Astrocyte (in vitro differentiated cells and primary cell): ENCODE results near the gene STING1. TPM values are rescaled to one million over a fixed set of nuclear protein-coding genes. Genes with fewer than 3 reads are reported as not detected.

ENCODE experiments used
- DNase-seq: peaks from one replicate; pipeline ENCODE4 v3.0.0-alpha.2; 2010; ENCODE audit warnings: low read depth
- FAIRE-seq: peaks from 2 replicates; lab custom pipeline; 2011; peaks lifted over from hg19 to GRCh38; lab: Jason Lieb, UNC
- H2AFZ ChIP-seq: 2 replicates; pipeline ENCODE4 v1.6.0; 2012; ENCODE audit warnings: low read depth, low read length, inconsistent platforms
- H3K27ac ChIP-seq: 2 replicates; pipeline ENCODE4 v1.5.1; 2011; ENCODE audit warnings: low read depth, low read length, inconsistent platforms
- H3K27me3 ChIP-seq: 2 replicates; pipeline ENCODE4 v1.6.0; 2011; ENCODE audit warnings: low read length, inconsistent platforms; ENCODE audit not compliant: insufficient read depth
- H3K36me3 ChIP-seq: 2 replicates; pipeline ENCODE4 v1.5.1; 2011; ENCODE audit warnings: low read length, inconsistent platforms; ENCODE audit not compliant: insufficient read depth
- H3K4me1 ChIP-seq: 2 replicates; pipeline ENCODE4 v1.5.1; 2011; ENCODE audit warnings: low read length, inconsistent platforms; ENCODE audit not compliant: insufficient read depth
- H3K4me2 ChIP-seq: 2 replicates; pipeline ENCODE4 v1.6.0; 2012; ENCODE audit warnings: low read length, inconsistent platforms
- H3K4me3 ChIP-seq: 2 replicates; pipeline ENCODE4 v1.5.1; 2011; ENCODE audit warnings: low read depth, mild to moderate bottlenecking, low read length, inconsistent platforms; ENCODE audit not compliant: insufficient read depth
- H3K79me2 ChIP-seq: 2 replicates; pipeline ENCODE4 v1.6.0; 2012; ENCODE audit warnings: mild to moderate bottlenecking, low read length, inconsistent platforms; ENCODE audit not compliant: insufficient read depth
- H3K9ac ChIP-seq: 2 replicates; pipeline ENCODE4 v1.6.0; 2012; ENCODE audit warnings: mild to moderate bottlenecking, low read length, inconsistent platforms
- H3K9me3 ChIP-seq: 2 replicates; pipeline ENCODE4 v1.5.1; 2012; ENCODE audit warnings: low read depth, mild to moderate bottlenecking, low read length, inconsistent platforms; ENCODE audit not compliant: insufficient read depth
- H4K20me1 ChIP-seq: 2 replicates; pipeline ENCODE4 v1.6.0; 2012; ENCODE audit warnings: low read length, inconsistent platforms; ENCODE audit not compliant: insufficient read depth
- H3K27ac Mint-ChIP-seq: one replicate; pipeline ENCODE4 v1.8.0; 2021; ENCODE audit warnings: mild to moderate bottlenecking, mixed read lengths; ENCODE audit not compliant: unreplicated experiment
- H3K27me3 Mint-ChIP-seq: one replicate; pipeline ENCODE4 v1.8.0; 2021; ENCODE audit warnings: low read depth, mixed read lengths; ENCODE audit not compliant: unreplicated experiment
- H3K36me3 Mint-ChIP-seq: one replicate; pipeline ENCODE4 v1.8.0; 2021; ENCODE audit warnings: low read depth, mixed read lengths; ENCODE audit not compliant: unreplicated experiment
- H3K4me1 Mint-ChIP-seq: one replicate; pipeline ENCODE4 v1.8.0; 2021; ENCODE audit warnings: low read depth, mixed read lengths; ENCODE audit not compliant: unreplicated experiment
- H3K4me3 Mint-ChIP-seq: one replicate; pipeline ENCODE4 v1.8.0; 2021; ENCODE audit warnings: mild to moderate bottlenecking, moderate library complexity, mixed read lengths; ENCODE audit not compliant: unreplicated experiment
- H3K9me3 Mint-ChIP-seq: one replicate; pipeline ENCODE4 v1.8.0; 2021; ENCODE audit warnings: mild to moderate bottlenecking, mixed read lengths; ENCODE audit not compliant: unreplicated experiment
- CTCF ChIP-seq: IDR thresholded peaks from 2 replicates; pipeline ENCODE4 v1.5.1; 2011; ENCODE audit warnings: low read depth, mild to moderate bottlenecking, inconsistent platforms, low read length, moderate library complexity; ENCODE audit not compliant: insufficient read depth
- EZH2 ChIP-seq: IDR thresholded peaks from 2 replicates; pipeline ENCODE4 v1.6.1; 2012; ENCODE audit warnings: mild to moderate bottlenecking, low read length, inconsistent platforms; ENCODE audit not compliant: insufficient read depth
- total RNA-seq: library from RNA; stranded (reverse); gene quantifications from 2 replicates; pipeline ENCODE4 v1.2.1, GENCODE V29; 2021

STING1 gene
- total RNA-seq, 1 donor from 2014 or later: 3.3 TPM

DNA sequence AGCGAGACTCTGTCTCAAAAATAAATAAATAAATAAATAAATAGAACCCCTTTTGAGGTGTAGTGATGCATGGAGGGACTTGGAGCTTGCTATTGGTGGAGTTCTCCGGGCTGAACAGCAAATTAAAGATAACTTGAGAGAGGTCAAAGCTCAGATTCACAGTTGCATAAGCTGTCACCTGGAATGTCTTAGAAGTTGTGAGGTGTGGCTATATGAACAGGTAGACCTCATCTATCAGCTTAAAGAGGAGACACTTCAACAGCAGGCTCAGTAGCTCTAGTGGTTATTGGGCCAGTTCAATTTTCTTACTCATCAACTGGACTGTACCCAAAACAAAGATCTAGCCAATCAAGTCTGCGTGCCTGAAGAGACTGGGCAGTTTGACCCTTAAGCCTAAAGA is 11.7 kb upstream of the STING1 start:
- peaks cover 10% of the 10 kb centered on the region for H3K4me1 Mint-ChIP-seq
- Histone ChIP-seq H4K20me1 (no peaks in the 10 kb centered on the region), H3K27me3 (no peaks in the 10 kb centered on the region), H3K36me3 (no peaks in the 10 kb centered on the region), H3K27ac (no peak overlapping the region), H3K9ac (no peak overlapping the region), H2AFZ (no peak overlapping the region), H3K79me2 (no peaks in the 10 kb centered on the region), H3K4me3 (no peak overlapping the region), H3K9me3 (no peaks in the 10 kb centered on the region), H3K4me2 (peak overlapping the region; percentile 44), H3K4me1 (peaks cover 30% of the 10 kb centered on the region)
- no peak for DNase-seq
- peaks cover 7% of the 10 kb centered on the region for H3K27me3 Mint-ChIP-seq
- no peak for TF ChIP-seq CTCF
- TF ChIP-seq EZH2: no peak
- H3K36me3 Mint-ChIP-seq: peaks cover under 1% of the 10 kb centered on the region
- FAIRE-seq: no peak
- H3K4me3 Mint-ChIP-seq: no peak overlapping the region
- no peaks in the 10 kb centered on the region for H3K9me3 Mint-ChIP-seq
- H3K27ac Mint-ChIP-seq: no peak overlapping the region

- H3K27ac ChIP-seq: no peak overlapping the region
- Mint-ChIP-seq H3K36me3 (no peaks in the 10 kb centered on the region), H3K27ac (no peak overlapping the region), H3K4me3 (no peak overlapping the region), H3K27me3 (peaks cover 9% of the 10 kb centered on the region), H3K9me3 (no peaks in the 10 kb centered on the region), H3K4me1 (peaks cover 10% of the 10 kb centered on the region)
- peak overlapping the region; percentile 56 for H2AFZ ChIP-seq
- FAIRE-seq: no peak
- no peak overlapping the region for H3K9ac ChIP-seq
- H3K9me3 ChIP-seq: no peaks in the 10 kb centered on the region
- H4K20me1 ChIP-seq: no peaks in the 10 kb centered on the region
- no peaks in the 10 kb centered on the region for H3K36me3 ChIP-seq
- TF ChIP-seq CTCF (no peak), EZH2 (no peak)
- H3K79me2 ChIP-seq: no peaks in the 10 kb centered on the region
- DNase-seq: peak; percentile 57
- H3K4me2 ChIP-seq: peak overlapping the region; percentile 54
- no peak overlapping the region for H3K4me3 ChIP-seq
- H3K4me1 ChIP-seq: peaks cover 30% of the 10 kb centered on the region
- no peaks in the 10 kb centered on the region for H3K27me3 ChIP-seq
Observed at GRCh38 chr5:139492700-139493192, 10.2 kb upstream of the STING1 start.

GRCh38 chr5:139488260-139488659 is 5.7 kb upstream of the STING1 start:
- H3K27ac ChIP-seq: no peak overlapping the region
- Mint-ChIP-seq H3K27ac (no peak overlapping the region), H3K36me3 (no peaks in the 10 kb centered on the region), H3K9me3 (no peaks in the 10 kb centered on the region), H3K4me1 (peaks cover 16% of the 10 kb centered on the region), H3K4me3 (no peak overlapping the region), H3K27me3 (peaks cover 11% of the 10 kb centered on the region)
- DNase-seq: no peak
- H3K4me2 ChIP-seq: no peak overlapping the region
- no peaks in the 10 kb centered on the region for H3K27me3 ChIP-seq
- no peak overlapping the region for H3K9ac ChIP-seq
- peak overlapping the region; percentile 18 for H2AFZ ChIP-seq
- no peak for FAIRE-seq
- H3K4me3 ChIP-seq: no peak overlapping the region
- H3K9me3 ChIP-seq: no peaks in the 10 kb centered on the region
- TF ChIP-seq EZH2: no peak
- TF ChIP-seq CTCF: no peak
- no peaks in the 10 kb centered on the region for H4K20me1 ChIP-seq
- peaks cover 9% of the 10 kb centered on the region for H3K4me1 ChIP-seq
- no peaks in the 10 kb centered on the region for H3K36me3 ChIP-seq
- H3K79me2 ChIP-seq: no peaks in the 10 kb centered on the region
